Gastroesophageal sphincter (tissue), 4 donors: ENCODE data around the gene UBL3. TPM values are rescaled to one million over a fixed set of nuclear protein-coding genes. Genes with fewer than 3 reads are reported as not detected.
A peak's percentile ranks its signal among the peaks of the same experiment; 100 is the strongest.

Source experiments
- ATAC-seq: fragments of 150-250 bp; one replicate; pipeline ENCODE4 v1.9.1; 2016; ENCODE audit warnings: mild to moderate bottlenecking, moderate library complexity
- H3K27ac ChIP-seq, 4 donors: fragments of 200-600 bp; sonication (generic) in 3 of 4; 1 replicate in 3 of 4; 2 replicates in 1 of 4; pipeline ENCODE4 v1.5.1; 2016 to 2019
- H3K27me3 ChIP-seq: fragments of 200-600 bp; sonication (generic); one replicate; pipeline ENCODE4 v1.5.1; 2019
- H3K36me3 ChIP-seq, 2 donors: fragments of 200-600 bp; sonication (generic); one replicate each; pipeline ENCODE4 v1.5.1; 2019; ENCODE audit warnings: control low read depth in 1 of 2
- H3K4me1 ChIP-seq, 3 donors: fragments of 200-600 bp; sonication (generic); 1 replicate in 2 of 3; 2 replicates in 1 of 3; pipeline ENCODE4 v1.5.1; 2016 to 2019; ENCODE audit warnings: control low read depth in 2 of 3
- H3K4me3 ChIP-seq, 2 donors: fragments of 200-600 bp; sonication (generic); one replicate each; pipeline ENCODE4 v1.5.1; 2019; ENCODE audit warnings: mild to moderate bottlenecking in 1 of 2, moderate library complexity in 1 of 2
- H3K9me3 ChIP-seq, 3 donors: fragments of 200-600 bp; sonication (generic); one replicate each; pipeline ENCODE4 v1.5.1; 2017 to 2019; ENCODE audit warnings: control low read depth in 2 of 3
- EP300 ChIP-seq: sonication (generic); formaldehyde crosslinking; IDR thresholded peaks from one replicate; pipeline ENCODE4 v1.6.1; 2017; ENCODE audit warnings: antibody characterized with exemption, mild to moderate bottlenecking
- POLR2A ChIP-seq, 2 donors: fragments of 450-650 bp; IDR thresholded peaks; one replicate each; pipeline ENCODE4 v1.6.1; 2017; ENCODE audit warnings: antibody characterized with exemption in 2 of 2, mild to moderate bottlenecking in 2 of 2, moderate library complexity in 1 of 2
- POLR2AphosphoS5 ChIP-seq: sonication (generic); formaldehyde crosslinking; IDR thresholded peaks from one replicate; pipeline ENCODE4 v1.6.1; 2017; ENCODE audit warnings: antibody characterized with exemption
- WGBS, 2 donors: methylation state at CpG; one replicate each; pipeline ENCODE4 v1.1.5; 2018; ENCODE audit warnings: low coverage in 1 of 2; 5-methylcytosine and 5-hydroxymethylcytosine counted together
- total RNA-seq, 4 donors: library from RNA; depleted of rRNA; stranded (reverse); fragments of >200 nt; gene quantifications; one replicate each; pipeline ENCODE4 v1.1.0, GENCODE V29; 2016
- TF ChIP-seq, protein P1 (sequence below), 4 experiments: fragments of 200-600 bp in 2 of 4; fragments of 450-650 bp in 2 of 4; sonication (generic) in 1 of 4; IDR thresholded peaks; one replicate each; pipeline ENCODE4 v1.5.1; 2017 to 2019; ENCODE audit warnings: antibody characterized with exemption in 4 of 4, mild to moderate bottlenecking in 2 of 4, moderate library complexity in 2 of 4

The UBL3 gene
- total RNA-seq, 4 donors from 2014 or later, result 36.7 to 46.7 (median 38.6) TPM

DNA sequence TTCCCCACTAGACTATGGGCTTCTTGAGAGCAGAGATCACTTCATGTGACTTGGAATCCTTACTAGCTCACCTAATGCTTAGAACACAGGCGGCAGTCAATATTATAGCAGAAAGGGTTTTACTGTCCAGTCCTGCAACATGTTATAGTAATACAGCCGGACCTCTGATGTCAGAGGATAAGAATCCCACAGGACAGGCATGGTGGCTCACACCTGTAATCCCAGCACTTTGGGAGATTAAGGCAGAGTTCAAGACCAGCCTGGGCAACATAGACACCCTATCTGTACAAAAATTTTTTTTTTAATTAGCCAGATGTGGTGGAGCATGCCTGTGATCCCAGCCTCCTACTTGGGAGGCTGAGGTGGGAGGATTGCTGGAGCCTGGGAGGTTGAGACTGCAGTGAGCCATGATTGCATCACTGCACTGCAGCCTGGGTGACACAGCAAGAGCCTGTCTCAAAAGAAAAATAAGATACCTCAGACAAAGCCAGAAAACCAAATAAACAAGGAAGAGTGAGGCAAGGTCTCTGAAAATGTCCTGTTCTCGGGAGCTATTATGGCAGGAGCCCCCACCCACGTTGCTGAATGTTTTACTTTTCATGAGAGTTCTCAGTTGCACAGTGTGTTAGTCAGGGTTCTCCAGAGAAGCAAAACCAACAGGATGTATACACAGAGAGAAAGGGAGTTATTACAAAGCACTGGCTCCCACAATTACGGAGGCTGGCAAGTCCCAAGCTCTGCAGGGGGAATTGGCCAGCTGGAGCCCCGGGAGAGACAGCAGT, 100.8 kb downstream of the UBL3 start:
- Histone ChIP-seq H3K27ac (no peak overlapping the region), H3K27me3 (no peaks in the 10 kb centered on the region), H3K36me3 (no peaks in the 10 kb centered on the region), H3K4me1 (peaks cover 0 to 1% (median 0%) of the 10 kb centered on the region in 3 donors), H3K9me3 (no peaks in the 10 kb centered on the region), H3K4me3 (no peak overlapping the region)
- peak; percentile 39 for ATAC-seq
- TF ChIP-seq POLR2AphosphoS5, result no peak
- TF ChIP-seq, protein P1, sequence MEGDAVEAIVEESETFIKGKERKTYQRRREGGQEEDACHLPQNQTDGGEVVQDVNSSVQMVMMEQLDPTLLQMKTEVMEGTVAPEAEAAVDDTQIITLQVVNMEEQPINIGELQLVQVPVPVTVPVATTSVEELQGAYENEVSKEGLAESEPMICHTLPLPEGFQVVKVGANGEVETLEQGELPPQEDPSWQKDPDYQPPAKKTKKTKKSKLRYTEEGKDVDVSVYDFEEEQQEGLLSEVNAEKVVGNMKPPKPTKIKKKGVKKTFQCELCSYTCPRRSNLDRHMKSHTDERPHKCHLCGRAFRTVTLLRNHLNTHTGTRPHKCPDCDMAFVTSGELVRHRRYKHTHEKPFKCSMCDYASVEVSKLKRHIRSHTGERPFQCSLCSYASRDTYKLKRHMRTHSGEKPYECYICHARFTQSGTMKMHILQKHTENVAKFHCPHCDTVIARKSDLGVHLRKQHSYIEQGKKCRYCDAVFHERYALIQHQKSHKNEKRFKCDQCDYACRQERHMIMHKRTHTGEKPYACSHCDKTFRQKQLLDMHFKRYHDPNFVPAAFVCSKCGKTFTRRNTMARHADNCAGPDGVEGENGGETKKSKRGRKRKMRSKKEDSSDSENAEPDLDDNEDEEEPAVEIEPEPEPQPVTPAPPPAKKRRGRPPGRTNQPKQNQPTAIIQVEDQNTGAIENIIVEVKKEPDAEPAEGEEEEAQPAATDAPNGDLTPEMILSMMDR (IDR thresholded peaks at IDR 0.05), result no peak
- no peak for TF ChIP-seq EP300
- no peak for TF ChIP-seq POLR2A (IDR thresholded peaks at IDR 0.05)
- 67% methylated on average over 4 of the region's 6 CpGs; no CpG with 5 or more reads in 1 of the 2 donors for WGBS, 2 donors

DNA sequence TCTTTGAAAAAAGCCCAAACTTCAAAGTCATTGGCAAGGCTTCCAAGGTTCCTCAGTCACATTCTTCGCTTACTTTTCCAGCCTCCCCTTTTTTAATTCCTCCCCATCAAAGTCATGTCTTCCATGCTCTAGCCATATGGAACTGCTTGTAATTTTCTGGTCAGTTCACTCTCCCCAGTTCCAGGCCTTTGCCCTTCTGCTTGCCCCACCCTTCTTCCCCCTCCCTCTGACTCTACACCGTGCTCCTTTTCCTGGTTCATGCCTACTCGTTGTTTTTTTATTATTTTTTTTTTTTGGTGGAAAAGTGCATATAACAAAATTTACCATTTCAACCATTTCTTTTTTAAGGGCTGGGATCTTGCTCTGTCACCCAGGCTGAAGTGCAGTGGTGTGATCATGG, 102.3 kb downstream of the UBL3 start:
- ATAC-seq, result no peak
- no peak overlapping the region for H3K4me3 ChIP-seq
- no peaks in the 10 kb centered on the region for H3K36me3 ChIP-seq
- TF ChIP-seq, protein P1 (IDR thresholded peaks at IDR 0.05), result no peak
- no peak for TF ChIP-seq POLR2AphosphoS5
- TF ChIP-seq POLR2A (IDR thresholded peaks at IDR 0.05), result no peak
- no peak for TF ChIP-seq EP300
- H3K9me3 ChIP-seq, result no peaks in the 10 kb centered on the region
- H3K27me3 ChIP-seq, result no peaks in the 10 kb centered on the region
- WGBS, 2 donors, result 73 to 80% methylated on average over 3 of the region's 3 CpGs
- peaks cover 0 to 16% (median 4%) of the 10 kb centered on the region in 3 donors for H3K4me1 ChIP-seq
- H3K27ac ChIP-seq, result no peak overlapping the region

DNA sequence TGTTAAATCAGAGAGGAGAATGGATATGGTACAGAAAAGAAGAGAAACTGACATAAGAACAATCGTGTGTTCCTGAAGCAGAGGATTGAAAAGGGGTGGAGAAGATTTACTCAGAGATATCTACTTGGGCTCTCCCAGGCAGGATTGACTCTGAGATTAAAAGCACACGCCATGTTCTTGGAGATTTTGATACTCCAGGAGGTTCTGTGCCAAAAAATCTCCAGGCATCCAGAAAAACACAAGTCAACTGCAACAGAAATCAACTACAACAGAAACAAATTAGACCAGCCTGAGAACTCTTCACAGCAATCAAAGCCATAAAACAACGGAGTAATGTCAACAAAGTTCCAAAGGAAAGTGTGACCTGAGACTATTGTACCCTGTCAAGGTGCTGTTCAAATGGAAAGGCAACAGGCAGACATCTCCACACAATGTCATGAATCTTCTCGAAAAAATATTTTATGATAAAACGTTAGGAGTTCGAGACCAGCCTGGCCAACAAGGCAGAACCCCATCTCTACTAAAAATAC, 104.2 kb downstream of the UBL3 start:
- no peaks in the 10 kb centered on the region for H3K9me3 ChIP-seq
- ATAC-seq, result no peak
- H3K27me3 ChIP-seq, result no peaks in the 10 kb centered on the region
- TF ChIP-seq POLR2A (IDR thresholded peaks at IDR 0.05) (no peak), EP300 (no peak), POLR2AphosphoS5 (no peak)
- TF ChIP-seq, protein P1 (IDR thresholded peaks at IDR 0.05), result no peak
- H3K4me1 ChIP-seq, result peaks cover 0 to 25% (median 4%) of the 10 kb centered on the region in 3 donors
- no peak overlapping the region for H3K27ac ChIP-seq
- no peaks in the 10 kb centered on the region for H3K36me3 ChIP-seq
- no peak overlapping the region for H3K4me3 ChIP-seq
- WGBS, 2 donors, result 37 to 62% methylated on average over 4 to 5 of the region's 6 CpGs

DNA sequence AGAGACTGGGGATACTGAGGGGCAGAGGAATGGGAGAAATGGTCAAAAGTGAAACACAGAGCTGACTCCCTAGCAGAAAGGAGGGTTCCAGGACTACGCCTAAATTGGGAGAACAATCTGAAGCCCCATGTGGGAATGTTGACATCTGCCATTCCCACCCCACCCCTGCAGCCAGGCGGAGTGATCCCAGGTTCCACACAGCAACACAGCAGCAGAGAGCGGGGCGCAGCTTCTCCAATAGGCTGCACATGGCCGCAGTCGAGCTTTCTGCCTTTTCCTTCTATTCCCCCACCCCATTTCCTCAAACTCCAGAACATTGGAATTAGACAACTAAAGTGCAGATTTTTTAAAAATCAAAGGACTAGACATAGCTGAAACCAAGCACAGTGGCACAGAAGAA, 104.7 kb downstream of the UBL3 start:
- Histone ChIP-seq H3K4me3 (no peak overlapping the region), H3K9me3 (no peaks in the 10 kb centered on the region), H3K27ac (no peak overlapping the region), H3K4me1 (peaks cover 0 to 25% (median 4%) of the 10 kb centered on the region in 3 donors), H3K27me3 (no peaks in the 10 kb centered on the region), H3K36me3 (no peaks in the 10 kb centered on the region)
- WGBS, 2 donors, result 83 to 90% methylated on average over 2 to 4 of the region's 6 CpGs
- ATAC-seq, result no peak
- TF ChIP-seq POLR2A (IDR thresholded peaks at IDR 0.05) (no peak), POLR2AphosphoS5 (no peak), EP300 (no peak)
- TF ChIP-seq, protein P1 (IDR thresholded peaks at IDR 0.05), result no peak
